GM06990 (cell line): ENCODE measurements around the gene COX7B2.
A peak's percentile ranks its signal among the peaks of the same experiment; 100 is the strongest.

Experiments
- DNase-seq: peaks from one replicate; pipeline ENCODE4 v3.0.0-alpha.2; 2011; ENCODE audit not compliant: insufficient read length; ENCODE audit errors: extremely low read depth
- H3K27me3 ChIP-seq: replicated peaks from 2 replicates; pipeline ENCODE4 v1.6.0; 2011; ENCODE audit warnings: low read length; ENCODE audit not compliant: control insufficient read depth, insufficient read depth
- H3K36me3 ChIP-seq: 2 replicates; pipeline ENCODE4 v1.5.1; 2011; ENCODE audit warnings: low read length; ENCODE audit not compliant: control insufficient read depth, insufficient read depth
- H3K4me3 ChIP-seq: replicated peaks from 2 replicates; pipeline ENCODE4 v1.5.1; 2011; ENCODE audit warnings: low read depth, mild to moderate bottlenecking, control low read depth, low read length
- CTCF ChIP-seq: IDR thresholded peaks from 2 replicates; pipeline ENCODE4 v1.5.1; 2011; ENCODE audit warnings: low read length, control low read depth, mild to moderate bottlenecking, inconsistent platforms; ENCODE audit not compliant: insufficient read depth, poor library complexity, severe bottlenecking

COX7B2 gene

GRCh38 chr4:46937493-46937892 lies 28.4 kb upstream of the COX7B2 start:
- H3K36me3 ChIP-seq, result no peaks in the 10 kb centered on the region
- H3K27me3 ChIP-seq, result no peaks in the 10 kb centered on the region
- no peak for DNase-seq
- peak; percentile 26 for TF ChIP-seq CTCF
- H3K4me3 ChIP-seq, result no peak overlapping the region

- no peak for TF ChIP-seq CTCF
- Histone ChIP-seq H3K27me3 (no peaks in the 10 kb centered on the region), H3K36me3 (no peaks in the 10 kb centered on the region), H3K4me3 (no peak overlapping the region)
- DNase-seq, result no peak
Observed at GRCh38 chr4:46934726-46935125, 25.7 kb upstream of the COX7B2 start.

- Histone ChIP-seq H3K36me3 (no peaks in the 10 kb centered on the region), H3K4me3 (no peak overlapping the region), H3K27me3 (no peaks in the 10 kb centered on the region)
- no peak for TF ChIP-seq CTCF
- DNase-seq, result no peak
Observed at GRCh38 chr4:46933686-46934085, 24.6 kb upstream of the COX7B2 start.

GRCh38 chr4:46931981-46932380 lies 22.9 kb upstream of the COX7B2 start:
- TF ChIP-seq CTCF, result peak; percentile 71

GRCh38 chr4:46930891-46931290 lies 21.8 kb upstream of the COX7B2 start:
- DNase-seq, result no peak
- Histone ChIP-seq H3K36me3 (no peaks in the 10 kb centered on the region), H3K27me3 (no peaks in the 10 kb centered on the region), H3K4me3 (no peak overlapping the region)
- TF ChIP-seq CTCF, result no peak

More at GRCh38 chr4:46931981-46932380, 22.9 kb upstream of the COX7B2 start:
- H3K27me3 ChIP-seq, result no peaks in the 10 kb centered on the region
- no peak overlapping the region for H3K4me3 ChIP-seq
- H3K36me3 ChIP-seq, result no peaks in the 10 kb centered on the region
- peak; percentile 6 for DNase-seq

GRCh38 chr4:46927201-46927600 lies 18.2 kb upstream of the COX7B2 start:
- Histone ChIP-seq H3K36me3 (no peaks in the 10 kb centered on the region), H3K4me3 (no peak overlapping the region), H3K27me3 (no peaks in the 10 kb centered on the region)
- TF ChIP-seq CTCF, result no peak
- DNase-seq, result no peak
